WTC11 (cell line): ENCODE results near the gene TSPAN18.

Source experiments
- CTCF ChIP-seq: fragments of 200-600 bp; IDR thresholded peaks from 2 replicates; pipeline ENCODE4 v1.8.0; 2022; ENCODE audit warnings: antibody characterized with exemption
- NR1H2 ChIP-seq: sonication (generic); formaldehyde crosslinking; IDR thresholded peaks from 2 replicates; pipeline ENCODE4 v1.9.0; 2021; ENCODE audit warnings: mild to moderate bottlenecking, moderate library complexity, missing genetic modification reagents
- PRDM15 ChIP-seq: sonication (generic); formaldehyde crosslinking; IDR thresholded peaks from 2 replicates; pipeline ENCODE4 v1.8.0; 2022; ENCODE audit warnings: missing genetic modification reagents
- ZNF532 ChIP-seq: fragments of 250-450 bp; sonication (Bioruptor Pico); IDR thresholded peaks from 2 replicates; pipeline ENCODE4 v1.9.0; 2021; ENCODE audit warnings: mild to moderate bottlenecking, borderline replicate concordance

DNA sequence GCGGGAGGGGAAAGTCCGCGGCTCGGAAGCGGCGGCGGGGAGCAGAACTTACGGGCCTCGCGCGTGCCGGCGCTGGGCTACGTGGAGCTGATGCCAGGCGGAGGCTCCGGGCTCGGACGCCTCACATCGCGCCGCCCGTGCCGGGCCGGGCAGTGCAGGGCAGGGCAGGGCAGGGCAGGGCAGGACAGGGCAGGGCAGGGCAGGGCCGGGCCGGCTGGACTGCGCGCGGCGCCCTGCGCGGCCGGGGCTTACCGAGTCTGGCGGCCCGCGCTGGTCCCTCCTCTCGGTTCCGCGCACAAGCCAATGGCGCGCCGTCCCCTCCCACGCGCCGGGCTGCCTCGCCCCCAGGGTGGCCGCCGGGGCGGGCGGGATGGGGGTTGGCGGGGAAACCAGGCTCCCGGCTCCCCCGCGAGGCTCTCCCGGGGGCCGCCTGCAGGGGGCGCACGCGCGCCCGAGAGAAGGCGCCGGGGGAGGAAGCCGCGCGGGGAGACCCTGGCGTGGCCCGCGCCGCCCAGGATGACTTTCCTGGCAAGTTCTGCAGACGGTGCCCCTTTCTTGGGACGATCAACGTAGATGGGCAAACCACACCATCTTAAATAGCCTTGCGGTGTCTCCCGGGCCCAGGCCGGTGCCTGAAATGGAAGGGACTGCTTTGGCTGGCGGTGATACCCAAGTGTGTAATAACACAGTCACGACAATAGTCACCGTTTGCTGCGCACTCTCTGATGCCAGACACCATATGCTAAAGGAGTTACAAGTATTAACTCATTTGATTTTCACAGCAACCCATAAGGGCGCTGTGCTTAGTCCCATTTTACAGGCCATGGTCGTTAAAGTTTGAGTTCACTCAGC, 224.1 kb downstream of the TSPAN18 start, which contains the start of gene TP53I11:
- TF ChIP-seq CTCF (peak; percentile 87), ZNF532 (CRISPR knock-in tag) (no peak), NR1H2 (no peak), PRDM15 (no peak)
